Bronchial epithelial cell (primary cell): ENCODE data around the gene TRMO. TPM values are rescaled to one million over a fixed set of nuclear protein-coding genes. Genes with fewer than 3 reads are reported as not detected.
A peak's percentile ranks its signal among the peaks of the same experiment; 100 is the strongest.

ENCODE experiments used
- DNase-seq: peaks from one replicate; pipeline ENCODE4 v3.0.0-alpha.2; 2010; ENCODE audit warnings: low read depth
- FAIRE-seq: peaks from 2 replicates; lab custom pipeline; 2011; peaks lifted over from hg19 to GRCh38; lab: Jason Lieb, UNC
- H3K27me3 ChIP-seq: 2 replicates; pipeline ENCODE4 v1.5.1; 2011; ENCODE audit warnings: low read length; ENCODE audit not compliant: control insufficient read depth, insufficient read depth
- H3K36me3 ChIP-seq: 2 replicates; pipeline ENCODE4 v1.5.1; 2011; ENCODE audit warnings: low read length; ENCODE audit not compliant: control insufficient read depth, insufficient read depth
- H3K4me3 ChIP-seq: 2 replicates; pipeline ENCODE4 v1.5.1; 2011; ENCODE audit warnings: mild to moderate bottlenecking, low read depth, low read length, control low read depth
- CTCF ChIP-seq: IDR thresholded peaks from 2 replicates; pipeline ENCODE4 v1.5.1; 2011; ENCODE audit warnings: mild to moderate bottlenecking, moderate library complexity, low read length, control low read depth, inconsistent platforms; ENCODE audit not compliant: insufficient read depth, severe bottlenecking
- total RNA-seq: library from RNA; depleted of rRNA; stranded (reverse); fragments of >200 nt; gene quantifications from 2 replicates; pipeline ENCODE4 v1.2.1, GENCODE V29; 2014

Gene TRMO, protein sequence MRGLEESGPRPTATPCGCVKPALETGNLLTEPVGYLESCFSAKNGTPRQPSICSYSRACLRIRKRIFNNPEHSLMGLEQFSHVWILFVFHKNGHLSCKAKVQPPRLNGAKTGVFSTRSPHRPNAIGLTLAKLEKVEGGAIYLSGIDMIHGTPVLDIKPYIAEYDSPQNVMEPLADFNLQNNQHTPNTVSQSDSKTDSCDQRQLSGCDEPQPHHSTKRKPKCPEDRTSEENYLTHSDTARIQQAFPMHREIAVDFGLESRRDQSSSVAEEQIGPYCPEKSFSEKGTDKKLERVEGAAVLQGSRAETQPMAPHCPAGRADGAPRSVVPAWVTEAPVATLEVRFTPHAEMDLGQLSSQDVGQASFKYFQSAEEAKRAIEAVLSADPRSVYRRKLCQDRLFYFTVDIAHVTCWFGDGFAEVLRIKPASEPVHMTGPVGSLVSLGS
- 18.4 and 25.0 TPM in 2 replicates for total RNA-seq

- Histone ChIP-seq H3K4me3 (peak within 1 kb of the TSS; percentile 88), H3K27me3 (no peaks in the 10 kb centered on the region), H3K36me3 (no peaks in the 10 kb centered on the region)
- TF ChIP-seq CTCF = peak; percentile 70
- peak; percentile 7 for FAIRE-seq
- peak; percentile 93 for DNase-seq
These were observed at the start of gene TRMO for GRCh38 chr9:97921959-97922724. TRMO (minus strand) TSS chr9:97922500; CDS start chr9:97922493, 7 bp downstream.

GRCh38 chr9:97970165-97970564 is 47.9 kb upstream of the TRMO start:
- TF ChIP-seq CTCF = no peak
- H3K4me3 ChIP-seq = no peak overlapping the region
- H3K36me3 ChIP-seq = no peaks in the 10 kb centered on the region
- no peaks in the 10 kb centered on the region for H3K27me3 ChIP-seq
- DNase-seq (no peak), FAIRE-seq (no peak)

GRCh38 chr9:97969014-97969413 is 46.7 kb upstream of the TRMO start:
- H3K27me3 ChIP-seq = no peaks in the 10 kb centered on the region
- no peak overlapping the region for H3K4me3 ChIP-seq
- TF ChIP-seq CTCF = no peak
- no peak for DNase-seq
- no peak for FAIRE-seq
- H3K36me3 ChIP-seq = no peaks in the 10 kb centered on the region

DNA sequence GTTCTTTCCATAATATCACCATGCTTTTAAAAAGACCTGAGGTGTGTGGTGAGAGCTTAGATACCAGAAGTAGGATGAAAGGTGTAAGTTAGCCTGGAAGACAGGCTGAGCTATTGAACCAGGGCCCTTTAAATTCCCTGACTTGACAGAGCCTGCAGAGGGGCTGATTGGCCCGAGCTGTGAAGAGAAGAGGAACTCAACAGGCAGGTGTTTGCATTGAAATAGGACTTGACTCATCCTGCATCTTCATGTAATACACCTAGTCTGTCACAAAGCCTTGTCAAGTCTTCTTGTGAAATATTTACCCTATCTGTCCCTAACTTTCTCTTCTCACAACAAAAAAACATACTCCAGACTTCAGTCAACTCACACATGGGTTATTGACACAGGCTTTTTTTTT is 44.2 kb upstream of the TRMO start:
- Histone ChIP-seq H3K4me3 (no peak overlapping the region), H3K36me3 (no peaks in the 10 kb centered on the region), H3K27me3 (no peaks in the 10 kb centered on the region)
- FAIRE-seq = no peak
- peak; percentile 13 for DNase-seq
- no peak for TF ChIP-seq CTCF

DNA sequence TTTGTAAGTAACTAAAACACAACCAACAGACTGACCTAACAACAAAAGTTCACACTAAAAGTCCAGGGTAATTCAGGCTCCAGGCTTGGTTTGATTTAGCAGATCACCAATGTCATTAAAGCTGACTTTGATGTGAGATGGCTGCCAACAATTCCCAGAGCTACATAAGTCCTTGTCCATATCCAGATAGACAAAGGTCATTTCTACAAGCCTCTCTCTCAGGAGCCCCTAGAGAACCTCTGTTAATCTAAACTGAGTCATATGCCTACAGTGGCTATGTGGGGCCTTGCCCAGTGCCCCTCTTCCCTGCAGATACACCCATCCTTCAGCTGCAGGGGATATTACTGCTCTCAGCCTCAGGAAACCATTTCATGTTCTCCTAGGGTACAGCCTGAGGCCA is 42.6 kb upstream of the TRMO start:
- no peaks in the 10 kb centered on the region for H3K27me3 ChIP-seq
- FAIRE-seq (no peak), DNase-seq (no peak)
- no peak overlapping the region for H3K4me3 ChIP-seq
- TF ChIP-seq CTCF = no peak
- H3K36me3 ChIP-seq = no peaks in the 10 kb centered on the region
